Left lung (tissue), 10 donors: ENCODE measurements around the gene CD2AP. TPM values are rescaled to one million over a fixed set of nuclear protein-coding genes. Genes with fewer than 3 reads are reported as not detected.

Experiments used
- ATAC-seq: fragments of 200-7000 bp; cut with Tn5 transposase; one replicate; pipeline ENCODE4 v1.9.1; 2020; ENCODE audit warnings: moderate library complexity
- DNase-seq, 4 donors: peaks; one replicate each; pipeline ENCODE4 v3.0.0-alpha.2; 2013 to 2020
- H3K27ac ChIP-seq, 2 donors: fragments of 200-600 bp; sonication (generic) in 1 of 2; one replicate each; pipeline versions ENCODE4 v1.5.0 to v1.8.0; 2020 to 2021
- H3K27me3 ChIP-seq, 2 donors: fragments of 200-600 bp; sonication (generic) in 1 of 2; one replicate each; pipeline versions ENCODE4 v1.5.0 to v1.8.0; 2020 to 2021
- H3K36me3 ChIP-seq, 2 donors: fragments of 200-600 bp; sonication (generic) in 1 of 2; one replicate each; pipeline versions ENCODE4 v1.5.0 to v1.8.0; 2020 to 2021
- H3K4me1 ChIP-seq, 2 donors: fragments of 200-600 bp; one replicate each; pipeline ENCODE4 v1.8.0; 2021
- H3K4me3 ChIP-seq, 2 donors: fragments of 200-600 bp; sonication (generic) in 1 of 2; one replicate each; pipeline versions ENCODE4 v1.5.0 to v1.8.0; 2020 to 2021; ENCODE audit warnings: mild to moderate bottlenecking in 1 of 2
- H3K9me3 ChIP-seq, 2 donors: fragments of 200-600 bp; sonication (generic) in 1 of 2; one replicate each; pipeline versions ENCODE4 v1.5.0 to v1.8.0; 2020 to 2021
- intact Hi-C, 2 donors: fragments of 100-400 bp; cut with DNase I; formaldehyde crosslinking; loops; one replicate each; pipeline versions ENCODE4 v1.11.2 to v1.14.2; 2022
- polyA plus RNA-seq, 6 donors: library from polyadenylated mRNA; unstranded; fragments of 120-200 nt; gene quantifications; one replicate each; pipeline ENCODE4 v1.2.1, GENCODE V29; 2013; ENCODE audit not compliant: insufficient read length in 6 of 6
- total RNA-seq, 2 donors: library from RNA; stranded (reverse); fragmentation: NEBNext Ultra II Directional; extraction: Animal tissue kit (Norgen Biotek cat#: 25700); gene quantifications; one replicate each; pipeline ENCODE4 v1.2.1, GENCODE V29; 2021
- TF ChIP-seq, protein P1 (sequence below), 2 donors: fragments of 200-600 bp; sonication (generic) in 1 of 2; IDR thresholded peaks; one replicate each; pipeline versions ENCODE4 v1.5.0 to v1.8.0; 2021; ENCODE audit warnings: antibody characterized with exemption in 2 of 2
- donor health status: DM: no; HTN: yes; CAD: no.
- donor health status: DM: no; HTN: no; CAD: no.

Gene CD2AP
- total and polyA plus RNA-seq, 8 donors = 36.6 to 46.0 (median 42.5) TPM

DNA sequence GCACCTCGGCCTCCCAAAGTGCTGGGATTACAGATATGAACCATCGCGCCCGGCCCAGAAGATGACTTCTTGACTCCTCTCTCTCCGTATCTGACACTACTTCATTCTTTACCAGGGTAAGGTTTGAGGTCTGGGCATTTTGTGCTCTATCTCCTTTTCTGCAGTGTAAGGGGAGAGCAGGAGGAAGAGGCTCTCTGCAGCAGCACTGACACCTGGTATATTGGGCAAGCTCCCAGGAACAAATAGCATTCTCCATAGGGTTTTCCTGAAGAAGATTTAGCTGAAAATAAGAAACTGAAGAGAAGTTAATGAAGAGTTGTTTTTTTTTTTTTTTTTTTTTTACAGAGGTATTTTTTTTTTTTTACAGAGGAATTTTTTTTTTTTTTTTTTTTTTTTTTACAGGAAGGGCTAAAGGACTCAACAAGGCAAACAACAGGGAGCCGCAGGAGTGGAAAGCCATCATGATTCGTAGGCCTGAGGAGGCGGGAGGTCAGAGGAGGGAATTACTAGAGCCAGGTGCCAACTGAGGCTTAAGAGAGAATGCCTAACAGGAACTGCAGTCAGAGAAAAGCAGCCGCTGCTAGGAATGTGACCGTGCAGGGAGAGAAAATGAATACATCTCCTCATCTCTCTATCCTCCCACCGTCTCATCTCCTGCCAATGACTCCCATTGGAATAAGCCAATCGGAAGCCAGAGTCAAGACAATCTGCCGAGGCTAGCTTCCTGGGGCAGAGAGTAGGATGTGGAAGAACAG is 186.1 kb downstream of the CD2AP start:
- intact Hi-C loops = no loop called here
- ATAC-seq (peak; percentile 33), DNase-seq (no peak)
- H3K9me3 ChIP-seq = no peaks in the 10 kb centered on the region
- H3K4me3 ChIP-seq = no peak overlapping the region
- H3K36me3 ChIP-seq = no peaks in the 10 kb centered on the region
- no peaks in the 10 kb centered on the region for H3K27me3 ChIP-seq
- TF ChIP-seq, protein P1, sequence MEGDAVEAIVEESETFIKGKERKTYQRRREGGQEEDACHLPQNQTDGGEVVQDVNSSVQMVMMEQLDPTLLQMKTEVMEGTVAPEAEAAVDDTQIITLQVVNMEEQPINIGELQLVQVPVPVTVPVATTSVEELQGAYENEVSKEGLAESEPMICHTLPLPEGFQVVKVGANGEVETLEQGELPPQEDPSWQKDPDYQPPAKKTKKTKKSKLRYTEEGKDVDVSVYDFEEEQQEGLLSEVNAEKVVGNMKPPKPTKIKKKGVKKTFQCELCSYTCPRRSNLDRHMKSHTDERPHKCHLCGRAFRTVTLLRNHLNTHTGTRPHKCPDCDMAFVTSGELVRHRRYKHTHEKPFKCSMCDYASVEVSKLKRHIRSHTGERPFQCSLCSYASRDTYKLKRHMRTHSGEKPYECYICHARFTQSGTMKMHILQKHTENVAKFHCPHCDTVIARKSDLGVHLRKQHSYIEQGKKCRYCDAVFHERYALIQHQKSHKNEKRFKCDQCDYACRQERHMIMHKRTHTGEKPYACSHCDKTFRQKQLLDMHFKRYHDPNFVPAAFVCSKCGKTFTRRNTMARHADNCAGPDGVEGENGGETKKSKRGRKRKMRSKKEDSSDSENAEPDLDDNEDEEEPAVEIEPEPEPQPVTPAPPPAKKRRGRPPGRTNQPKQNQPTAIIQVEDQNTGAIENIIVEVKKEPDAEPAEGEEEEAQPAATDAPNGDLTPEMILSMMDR (IDR thresholded peaks at IDR 0.05) = no peak
- no peaks in the 10 kb centered on the region for H3K4me1 ChIP-seq
- no peak overlapping the region for H3K27ac ChIP-seq

DNA sequence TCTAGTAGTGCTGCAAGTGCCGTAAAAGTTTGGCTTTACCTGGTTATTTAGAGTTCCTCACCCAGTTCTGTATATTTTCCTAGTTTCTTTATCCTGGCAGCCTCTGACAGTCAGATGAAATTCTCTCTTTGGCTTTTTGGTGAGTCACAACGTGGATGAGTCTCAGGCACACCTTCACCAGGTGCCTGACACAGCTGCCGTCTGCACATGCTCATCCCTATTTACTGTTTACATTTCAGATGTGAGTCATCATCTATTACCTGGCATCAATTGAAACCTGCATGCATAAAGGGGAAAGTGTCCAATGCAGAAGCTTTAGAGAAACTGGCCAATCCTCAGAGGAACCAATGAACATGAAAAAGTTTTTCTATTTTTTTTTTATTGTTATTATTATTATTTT is 187.5 kb downstream of the CD2AP start:
- intact Hi-C loops = no loop called here
- ATAC-seq = no peak

DNA sequence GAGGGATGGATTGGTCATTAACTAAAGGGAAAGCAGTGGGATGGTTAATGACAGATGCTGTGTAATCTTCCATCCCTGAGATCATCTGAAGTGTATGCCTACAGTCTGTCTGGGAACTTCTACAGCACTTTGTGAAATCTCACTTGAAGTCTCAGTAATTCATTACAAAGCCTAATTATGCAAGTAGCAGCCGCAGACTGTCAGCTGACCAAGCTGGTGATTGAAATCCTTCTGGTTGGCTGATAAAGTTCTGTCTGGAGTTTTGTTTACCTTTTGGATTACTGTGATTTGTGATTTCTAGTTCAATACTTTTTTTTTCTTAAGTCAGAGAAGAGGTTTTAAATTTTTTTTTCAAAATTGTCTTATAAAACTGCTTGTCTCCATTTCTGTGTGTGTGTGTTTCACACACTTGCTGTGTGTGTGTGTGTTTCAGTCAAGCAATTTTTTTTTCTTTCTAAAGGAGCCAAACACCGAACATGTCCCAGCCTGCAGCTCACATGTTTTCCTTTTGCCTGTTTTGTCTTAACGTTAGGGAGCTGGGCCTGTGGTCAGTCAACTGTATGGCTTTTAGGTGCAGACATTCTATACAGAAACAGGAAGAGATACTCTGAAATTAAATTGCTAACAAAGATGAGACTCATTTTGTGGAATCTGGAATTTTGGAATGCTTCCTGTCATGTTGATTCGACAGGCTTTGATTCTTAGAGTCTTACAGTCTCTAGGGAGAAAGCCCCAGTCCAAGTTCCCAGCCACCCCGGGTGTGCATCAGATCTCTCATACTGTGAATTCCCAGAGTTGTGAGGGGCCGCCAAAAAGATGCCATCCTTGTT is 192.3 kb downstream of the CD2AP start:
- Histone ChIP-seq H3K27ac (no peak overlapping the region), H3K36me3 (no peaks in the 10 kb centered on the region), H3K4me1 (peaks cover 0 to 4% of the 10 kb centered on the region in 2 donors), H3K4me3 (no peak overlapping the region), H3K9me3 (no peaks in the 10 kb centered on the region), H3K27me3 (no peaks in the 10 kb centered on the region)
- intact Hi-C loops = no loop called here
- peak; percentile 57 for ATAC-seq
- DNase-seq = no peak
- TF ChIP-seq, protein P1 (IDR thresholded peaks at IDR 0.05) = no peak

More for the DNA sequence above, 187.5 kb downstream of the CD2AP start:
- H3K4me1 ChIP-seq = peaks cover 0 to 4% of the 10 kb centered on the region in 2 donors
- no peak for DNase-seq
- H3K27ac ChIP-seq = no peak overlapping the region
- H3K4me3 ChIP-seq = no peak overlapping the region
- H3K36me3 ChIP-seq = no peaks in the 10 kb centered on the region
- no peaks in the 10 kb centered on the region for H3K27me3 ChIP-seq
- H3K9me3 ChIP-seq = no peaks in the 10 kb centered on the region
- TF ChIP-seq, protein P1 (IDR thresholded peaks at IDR 0.05) = no peak

DNA sequence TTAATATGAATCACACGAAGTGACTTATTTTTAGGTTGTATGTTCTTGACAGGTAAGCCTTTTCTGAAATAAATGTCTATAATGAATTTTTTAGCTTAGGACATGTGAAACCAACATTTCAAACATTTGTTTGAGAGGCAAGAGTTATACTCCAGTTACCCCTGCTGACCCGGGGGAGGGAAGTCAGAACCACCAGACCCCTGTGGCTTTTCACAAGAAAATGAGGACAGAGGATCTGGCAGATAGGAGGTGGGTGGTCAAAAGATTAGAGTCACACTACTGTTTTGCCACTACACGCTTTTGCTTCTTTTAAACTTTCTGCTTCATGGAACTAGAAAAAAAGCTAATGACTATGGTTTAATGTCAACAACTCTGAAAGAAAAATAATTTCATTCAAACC is 193.3 kb downstream of the CD2AP start:
- intact Hi-C loops = no loop called here
- TF ChIP-seq, protein P1 (IDR thresholded peaks at IDR 0.05) = no peak
- no peak overlapping the region for H3K4me3 ChIP-seq
- no peak overlapping the region for H3K27ac ChIP-seq
- H3K27me3 ChIP-seq = no peaks in the 10 kb centered on the region
- H3K9me3 ChIP-seq = no peaks in the 10 kb centered on the region
- H3K4me1 ChIP-seq = peaks cover 0 to 4% of the 10 kb centered on the region in 2 donors
- DNase-seq = no peak
- ATAC-seq = no peak
- H3K36me3 ChIP-seq = no peaks in the 10 kb centered on the region

DNA sequence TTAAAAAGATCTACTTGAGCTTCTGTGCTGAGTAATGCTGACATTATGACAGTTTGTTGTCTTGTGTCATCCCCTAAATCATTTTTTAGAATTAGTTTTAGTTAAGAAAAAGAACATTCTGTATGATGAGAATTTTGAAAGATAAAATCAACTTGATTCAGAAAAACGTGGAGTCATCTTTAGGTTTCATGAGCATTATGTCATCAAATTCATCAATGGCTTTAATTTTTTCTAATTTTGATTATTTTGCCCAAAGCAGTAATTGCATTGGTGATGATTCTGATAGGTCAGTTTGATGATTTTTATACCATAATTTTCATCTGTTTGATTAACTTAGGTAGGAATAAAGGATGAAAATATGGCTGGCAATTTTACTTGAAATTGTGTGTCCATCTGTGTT is 194.2 kb downstream of the CD2AP start:
- no peaks in the 10 kb centered on the region for H3K36me3 ChIP-seq
- no peaks in the 10 kb centered on the region for H3K27me3 ChIP-seq
- H3K4me3 ChIP-seq = no peak overlapping the region
- H3K4me1 ChIP-seq = peaks cover 0 to 4% of the 10 kb centered on the region in 2 donors
- no peaks in the 10 kb centered on the region for H3K9me3 ChIP-seq
- DNase-seq (no peak), ATAC-seq (no peak)
- TF ChIP-seq, protein P1 (IDR thresholded peaks at IDR 0.05) = no peak
- intact Hi-C loops = no loop called here
- no peak overlapping the region for H3K27ac ChIP-seq
